NCI-H1436 treated with DMSO at 0.1 percent for 48 hours (cell line): ENCODE data around the gene TMEM250.
A peak's percentile ranks its signal among the peaks of the same experiment; 100 is the strongest.
"Not testable (repeated sequence)": the region's sequence is repeated elsewhere in the genome, so short reads cannot be mapped to it uniquely, and the experiment has no call there.

Experiments used
- DNase-seq: peaks from one replicate; lab custom pipeline; 2025; lab: John Stamatoyannopoulos, UW

Gene TMEM250

GRCh38 chr9:136111190-136111589, 7.5 kb downstream of the TMEM250 start:
- no peak for DNase-seq

- DNase-seq: no peak
These were observed 8.3 kb downstream of the TMEM250 start for GRCh38 chr9:136110082-136111061.

- peak; percentile 84 for DNase-seq
These were observed 9.2 kb downstream of the TMEM250 start for GRCh38 chr9:136109351-136110081.

- no peak for DNase-seq
These were observed 9.9 kb downstream of the TMEM250 start for GRCh38 chr9:136108648-136109266.

GRCh38 chr9:136107953-136108647, 10.6 kb downstream of the TMEM250 start:
- peak; percentile 35 for DNase-seq

GRCh38 chr9:136107155-136107952, 11.3 kb downstream of the TMEM250 start:
- DNase-seq: no peak

- no peak for DNase-seq
These were observed 13.1 kb downstream of the TMEM250 start for GRCh38 chr9:136105398-136106135.

- no peak for DNase-seq
These were observed 13.8 kb downstream of the TMEM250 start for GRCh38 chr9:136104916-136105315.

- DNase-seq: no peak
These were observed 14.2 kb downstream of the TMEM250 start for GRCh38 chr9:136104488-136104800.

- DNase-seq: no peak
These were observed 14.8 kb downstream of the TMEM250 start for GRCh38 chr9:136103651-136104487.

- DNase-seq: not testable (repeated sequence)
These were observed 17.0 kb downstream of the TMEM250 start for GRCh38 chr9:136101615-136102074.

GRCh38 chr9:136100700-136101614, 17.7 kb downstream of the TMEM250 start:
- no peak for DNase-seq

- no peak for DNase-seq
These were observed 19.1 kb downstream of the TMEM250 start for GRCh38 chr9:136099542-136099941.

- DNase-seq: no peak
These were observed 19.8 kb downstream of the TMEM250 start for GRCh38 chr9:136098844-136099243.

GRCh38 chr9:136098210-136098609, 20.5 kb downstream of the TMEM250 start:
- no peak for DNase-seq

- DNase-seq: no peak
These were observed 22.1 kb downstream of the TMEM250 start for GRCh38 chr9:136096505-136097001.

- no peak for DNase-seq
These were observed 23.3 kb downstream of the TMEM250 start, which contains the start of gene NACC2 for GRCh38 chr9:136095070-136096058. Gene NACC2, minus strand, starts transcription at chr9:136095289. Its CDS starts 44,768 bp downstream, at chr9:136050521.
